GDM1 (cell line): Measurements from ENCODE around the gene NTSR1.

ENCODE experiments used
- DNase-seq: peaks from one replicate; lab custom pipeline; 2025; lab: John Stamatoyannopoulos, UW

The NTSR1 gene

DNA sequence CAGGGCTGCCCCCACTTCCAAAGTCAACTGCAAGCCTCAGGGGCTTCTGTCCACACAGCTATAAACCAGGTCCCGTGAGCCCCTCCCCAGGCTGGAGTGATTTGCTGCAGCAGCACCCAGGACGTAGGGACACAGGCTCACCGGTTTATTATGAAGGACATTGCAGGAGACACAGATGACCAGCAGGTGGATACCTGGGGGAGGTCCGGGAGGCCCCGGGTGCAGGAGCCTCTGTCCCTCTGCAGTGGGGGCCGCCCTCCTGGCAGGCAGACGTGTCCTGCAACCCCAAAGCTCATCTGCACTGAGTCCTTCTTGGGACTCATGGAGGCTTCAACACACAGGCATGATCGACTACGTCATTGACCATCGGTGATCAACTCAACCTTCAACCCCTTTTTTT lies 14.5 kb upstream of the NTSR1 start:
- no peak for DNase-seq

- DNase-seq = no peak
These were observed 13.8 kb upstream of the NTSR1 start for GRCh38 chr20:62694868-62695267.

GRCh38 chr20:62695448-62696414 lies 12.9 kb upstream of the NTSR1 start:
- DNase-seq = no peak

DNA sequence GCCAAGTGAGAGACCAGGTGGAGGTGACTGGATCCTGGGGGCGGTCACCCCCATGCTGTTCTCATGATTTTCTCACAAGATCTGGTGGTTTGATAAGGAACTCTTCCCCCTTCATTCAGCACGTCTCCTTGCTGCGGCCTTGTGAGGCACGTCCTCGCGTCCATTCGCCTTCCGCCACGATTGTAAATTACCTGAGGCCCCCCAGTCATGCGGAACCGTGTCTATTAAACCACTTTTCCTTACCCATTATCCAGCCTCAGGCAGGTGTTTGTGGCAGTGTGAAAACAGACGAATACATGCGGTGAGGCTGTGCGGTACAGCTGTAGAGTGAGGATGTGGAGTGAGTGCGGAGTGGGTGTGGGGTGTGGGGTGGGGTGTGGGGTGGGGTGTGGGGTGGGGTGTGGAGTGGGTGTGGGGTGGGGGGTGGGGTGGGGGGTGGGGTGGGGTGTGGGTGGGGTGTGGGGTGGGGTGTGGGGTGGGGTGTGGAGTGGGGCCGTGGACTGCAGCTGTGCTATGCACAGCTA lies 12.1 kb upstream of the NTSR1 start:
- DNase-seq = no peak

DNA sequence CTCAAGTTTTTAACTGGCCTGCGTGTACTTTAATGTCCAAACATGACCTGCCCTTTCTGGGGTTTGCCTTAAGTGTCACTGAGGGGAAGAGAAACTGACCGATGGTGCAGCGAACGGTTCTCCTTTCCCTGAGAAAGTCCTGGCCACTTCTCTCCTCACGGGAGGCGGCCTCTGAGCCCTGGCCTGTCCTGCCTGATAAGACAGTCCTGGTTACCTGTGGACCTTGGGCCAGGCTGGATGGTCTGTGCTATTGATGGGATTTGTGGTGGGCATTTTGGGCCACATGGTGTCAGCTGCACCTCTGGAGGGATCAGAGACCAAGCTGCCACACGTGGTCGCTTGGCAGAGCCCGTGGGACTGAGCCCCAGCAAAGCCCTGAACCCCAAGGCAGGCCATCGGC lies 11.6 kb upstream of the NTSR1 start:
- no peak for DNase-seq

DNA sequence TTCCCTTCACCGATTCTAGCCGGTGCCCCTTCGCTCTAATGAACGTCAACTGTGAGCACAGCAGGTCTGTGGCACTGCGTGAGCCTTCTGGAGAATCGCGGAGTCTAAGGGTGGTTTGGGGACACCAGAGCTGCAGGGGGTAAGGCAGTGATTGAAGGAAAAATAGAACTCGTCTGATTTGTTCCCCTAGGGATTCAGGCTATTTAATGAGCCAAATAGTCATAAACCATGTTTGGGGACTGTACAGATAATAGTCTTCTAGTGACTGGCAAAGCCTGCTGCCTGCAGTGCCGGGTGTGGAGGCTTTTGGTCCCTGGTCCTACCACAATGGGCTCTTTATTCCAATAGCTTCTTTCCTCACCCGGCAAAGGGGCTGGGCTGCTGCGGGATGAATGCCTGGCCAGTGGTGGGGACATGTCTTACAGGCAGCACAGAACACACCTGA lies 11.1 kb upstream of the NTSR1 start:
- no peak for DNase-seq

GRCh38 chr20:62698231-62698630 lies 10.4 kb upstream of the NTSR1 start:
- DNase-seq = no peak

DNA sequence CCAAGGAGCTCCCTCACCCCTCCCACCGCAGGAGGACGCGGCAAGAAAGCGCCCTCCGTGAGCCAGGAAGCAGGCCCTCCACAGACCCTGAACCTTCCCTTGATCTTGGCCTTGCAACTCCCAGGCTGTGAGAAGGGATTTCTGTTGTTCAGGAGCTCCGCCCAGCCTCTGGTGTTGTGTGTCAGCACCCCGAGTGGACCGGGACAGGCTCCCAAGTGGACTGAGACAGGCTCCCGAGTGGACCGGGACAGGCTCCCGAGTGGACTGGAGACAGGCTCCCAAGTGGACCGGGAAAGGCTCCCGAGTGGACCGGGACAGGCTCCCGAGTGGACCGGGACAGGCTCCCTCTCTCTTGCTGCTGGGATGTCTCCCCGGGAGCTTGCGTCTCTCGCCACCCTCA lies 9.3 kb upstream of the NTSR1 start:
- DNase-seq = no peak

DNA sequence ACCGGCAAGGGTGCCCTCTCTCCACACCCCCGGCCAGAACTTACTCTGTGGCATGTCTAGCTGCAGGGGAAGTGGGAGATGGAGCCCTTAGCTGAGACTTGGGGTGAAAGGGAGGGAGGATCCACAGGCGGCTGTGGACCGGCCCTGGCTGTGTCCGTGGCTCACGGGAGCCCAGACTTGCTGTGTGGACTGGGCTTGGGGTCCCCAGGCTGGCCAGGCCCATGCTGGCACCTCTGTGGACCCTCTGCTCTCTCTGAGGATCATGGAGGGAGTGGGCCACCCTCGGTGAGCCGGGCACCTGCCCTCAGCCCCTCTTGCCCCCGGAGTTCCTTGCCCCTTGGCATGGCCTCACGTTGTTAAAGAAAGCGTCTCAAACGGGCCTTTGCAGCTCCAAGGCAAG lies 8.9 kb upstream of the NTSR1 start:
- no peak for DNase-seq

DNA sequence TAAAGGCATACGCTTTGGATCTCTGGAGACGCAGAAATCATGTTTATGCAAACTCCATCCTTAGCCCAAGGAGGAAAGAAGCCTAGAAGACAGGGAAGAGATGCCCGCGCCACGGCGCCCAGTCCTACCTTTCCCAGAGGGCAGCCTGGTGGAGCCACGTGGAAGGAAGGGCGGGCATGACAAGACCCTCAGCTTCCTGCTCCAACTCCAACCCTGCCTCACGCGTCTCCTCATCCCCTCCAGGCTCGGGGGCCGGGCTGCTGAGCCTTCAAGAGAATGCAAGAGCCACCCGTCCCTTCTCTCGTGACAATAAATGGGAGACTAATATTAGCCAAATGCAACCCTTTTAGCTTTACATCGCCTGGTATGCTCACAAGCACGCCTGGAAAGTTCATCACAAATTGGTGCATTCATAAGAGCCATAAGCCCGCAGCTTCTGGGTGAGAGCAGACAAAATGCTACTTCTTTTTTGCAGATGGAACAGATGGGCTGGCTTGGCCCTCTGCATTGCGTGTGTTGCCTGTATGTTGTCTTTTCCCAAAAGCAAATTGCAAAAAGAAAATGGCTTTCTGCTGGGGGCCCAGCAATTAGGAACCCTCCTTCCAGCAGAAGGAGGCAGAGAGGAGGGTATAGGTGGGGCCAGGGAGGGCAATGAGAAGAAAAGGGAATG lies 8.2 kb upstream of the NTSR1 start:
- DNase-seq = no peak

DNA sequence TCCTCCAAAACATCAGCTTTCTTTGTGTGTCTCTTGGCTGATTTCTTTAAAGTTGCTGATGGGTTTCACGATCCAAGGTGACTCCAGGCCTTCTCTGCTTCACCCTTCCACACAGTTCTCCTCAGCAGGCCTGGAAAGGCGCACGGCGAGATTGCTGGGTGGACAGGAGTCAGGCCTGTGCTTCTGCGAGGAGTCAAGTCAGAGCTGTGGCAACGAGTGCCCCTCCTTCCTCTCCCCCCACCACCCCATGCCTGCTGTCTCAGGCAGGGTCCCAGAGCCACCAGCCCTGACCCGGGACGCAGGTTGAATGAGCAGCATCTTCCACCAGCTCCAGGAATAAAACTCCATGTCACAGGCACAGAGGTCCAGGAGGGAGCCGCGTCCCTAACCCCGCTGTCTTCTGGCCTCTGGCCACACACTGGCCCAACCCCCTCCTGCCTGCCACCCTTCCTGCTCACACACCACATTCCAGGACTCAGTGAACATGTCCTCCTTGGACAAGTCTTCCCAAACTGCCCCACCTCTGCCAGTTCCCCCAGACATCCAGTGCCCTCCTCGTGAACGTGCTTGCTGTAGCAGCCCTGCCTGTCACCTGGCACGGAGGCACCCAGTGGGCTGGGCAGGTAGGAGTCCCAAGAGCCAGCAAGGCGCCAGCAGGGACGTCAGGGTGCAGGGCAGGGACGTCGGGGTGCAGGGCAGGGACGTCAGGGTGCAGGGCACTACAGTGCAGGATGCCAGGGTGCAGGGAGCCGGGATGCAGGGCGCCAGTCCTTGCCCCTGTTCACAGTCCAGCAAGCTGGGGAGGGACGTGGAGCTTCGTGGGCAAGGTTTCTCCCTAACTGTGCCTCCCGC lies 7.2 kb upstream of the NTSR1 start:
- no peak for DNase-seq

DNA sequence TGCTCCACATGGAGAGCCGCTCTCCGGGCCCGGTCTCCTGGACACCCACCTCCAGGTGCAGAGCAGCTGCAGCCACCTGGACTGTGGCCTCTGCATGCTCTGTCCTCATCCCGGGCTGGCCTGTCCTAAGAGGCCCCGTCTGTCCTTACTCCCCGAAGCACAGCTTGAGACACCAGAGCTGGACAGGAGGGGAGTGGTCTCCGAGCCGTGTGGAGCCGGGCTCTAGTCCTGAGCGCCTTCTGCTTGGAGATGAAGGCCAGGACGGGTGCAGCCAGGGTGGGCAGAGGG lies 6.7 kb upstream of the NTSR1 start:
- DNase-seq = no peak

DNA sequence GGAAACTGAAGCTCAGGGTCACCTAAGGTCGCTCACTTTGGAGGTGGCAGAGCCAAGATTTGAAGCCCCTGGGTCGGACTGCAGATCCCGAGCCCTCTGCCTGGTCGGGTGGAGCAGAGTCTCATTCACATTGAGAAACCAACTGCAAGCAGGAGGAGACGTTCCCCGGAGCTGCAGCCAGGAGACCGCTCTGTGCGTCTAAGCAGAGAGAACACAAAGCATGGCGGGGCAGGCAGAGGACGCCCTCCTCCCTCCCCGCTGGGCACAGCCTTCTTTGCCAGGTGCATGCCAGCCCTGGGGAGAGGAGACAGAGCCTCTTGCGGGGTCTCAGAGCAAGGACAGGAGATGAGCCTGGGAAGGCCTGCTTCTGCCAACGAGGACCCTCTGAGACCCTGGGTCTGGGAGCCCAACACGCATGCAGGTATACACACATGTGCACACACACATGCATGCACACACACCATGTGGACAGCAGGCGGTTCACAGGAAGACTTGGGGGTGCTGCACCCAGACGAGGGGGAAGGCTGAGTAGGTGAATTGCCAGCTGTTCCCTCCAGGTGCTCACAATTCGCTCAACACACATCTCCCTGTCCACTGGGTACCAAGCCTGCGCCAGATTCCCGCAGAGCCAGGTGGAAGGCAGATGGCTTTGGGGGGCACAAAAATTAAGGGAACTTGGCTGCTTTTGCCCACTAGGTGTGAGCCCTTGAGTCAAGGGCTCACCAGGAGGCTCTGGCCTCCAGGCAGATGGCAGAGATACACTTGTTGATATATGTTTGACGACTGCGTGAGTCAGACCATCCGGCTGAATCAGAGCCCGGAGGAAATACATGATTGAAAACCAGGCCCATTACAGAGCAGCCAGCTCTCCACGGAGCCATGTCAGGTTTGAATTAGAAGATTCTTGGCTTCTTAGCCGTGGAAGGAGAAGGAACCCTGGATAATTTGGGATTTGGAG lies 5.5 kb upstream of the NTSR1 start:
- DNase-seq = peak; percentile 40

- no peak for DNase-seq
These were observed 4.8 kb upstream of the NTSR1 start for GRCh38 chr20:62703853-62704228.

DNA sequence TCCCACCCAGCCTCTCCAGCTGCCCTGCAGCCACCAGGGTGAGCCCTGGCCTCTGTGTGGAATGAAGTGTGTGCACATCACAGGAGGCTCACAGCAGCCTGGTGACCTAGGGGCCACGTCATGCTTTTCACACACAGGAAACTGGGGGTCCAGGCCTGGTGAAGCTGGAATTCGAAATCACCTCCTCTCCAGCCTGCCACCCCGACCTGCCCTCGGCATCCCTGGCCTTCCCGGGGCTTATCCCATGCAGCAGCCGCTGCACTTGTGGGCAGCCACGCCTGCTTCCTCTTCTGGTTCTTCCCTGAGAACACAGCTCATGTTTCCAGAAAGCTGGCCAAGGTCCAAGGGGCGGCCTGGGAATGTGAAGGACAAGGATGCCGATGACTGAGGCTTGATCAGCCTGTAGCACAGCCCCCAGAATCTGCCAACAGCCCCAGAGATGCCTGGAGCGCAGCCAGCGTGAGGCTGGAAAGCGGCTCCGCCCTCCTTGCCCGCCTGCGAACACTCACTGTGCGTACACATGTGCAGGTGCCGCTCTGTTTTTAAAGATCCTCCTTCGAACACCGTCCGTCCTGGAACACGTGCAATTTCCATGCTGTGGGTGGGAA lies 4.2 kb upstream of the NTSR1 start:
- DNase-seq = no peak

GRCh38 chr20:62705627-62706026 lies 3.0 kb upstream of the NTSR1 start:
- DNase-seq = no peak

DNA sequence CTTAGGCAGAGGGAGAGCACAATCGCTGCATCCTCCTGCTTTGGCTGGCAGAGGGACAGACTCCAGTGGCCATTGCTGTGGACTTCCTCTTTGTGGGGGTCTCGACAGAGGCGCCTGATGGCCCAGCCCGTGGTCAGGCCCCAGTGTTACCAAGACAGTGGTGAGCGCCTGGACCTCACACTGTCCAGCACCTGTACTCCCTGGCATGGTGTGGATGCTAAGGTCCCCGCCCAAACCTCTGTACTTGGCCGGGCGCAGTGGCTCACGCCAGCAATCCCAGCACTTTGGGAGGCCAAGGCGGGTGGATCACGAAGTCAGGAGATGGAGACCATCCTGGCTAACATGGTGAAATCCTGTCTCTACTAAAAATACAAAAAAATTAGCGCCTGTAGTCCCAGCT lies 2.3 kb upstream of the NTSR1 start:
- no peak for DNase-seq

GRCh38 chr20:62706857-62707256 lies 1.8 kb upstream of the NTSR1 start:
- no peak for DNase-seq

DNA sequence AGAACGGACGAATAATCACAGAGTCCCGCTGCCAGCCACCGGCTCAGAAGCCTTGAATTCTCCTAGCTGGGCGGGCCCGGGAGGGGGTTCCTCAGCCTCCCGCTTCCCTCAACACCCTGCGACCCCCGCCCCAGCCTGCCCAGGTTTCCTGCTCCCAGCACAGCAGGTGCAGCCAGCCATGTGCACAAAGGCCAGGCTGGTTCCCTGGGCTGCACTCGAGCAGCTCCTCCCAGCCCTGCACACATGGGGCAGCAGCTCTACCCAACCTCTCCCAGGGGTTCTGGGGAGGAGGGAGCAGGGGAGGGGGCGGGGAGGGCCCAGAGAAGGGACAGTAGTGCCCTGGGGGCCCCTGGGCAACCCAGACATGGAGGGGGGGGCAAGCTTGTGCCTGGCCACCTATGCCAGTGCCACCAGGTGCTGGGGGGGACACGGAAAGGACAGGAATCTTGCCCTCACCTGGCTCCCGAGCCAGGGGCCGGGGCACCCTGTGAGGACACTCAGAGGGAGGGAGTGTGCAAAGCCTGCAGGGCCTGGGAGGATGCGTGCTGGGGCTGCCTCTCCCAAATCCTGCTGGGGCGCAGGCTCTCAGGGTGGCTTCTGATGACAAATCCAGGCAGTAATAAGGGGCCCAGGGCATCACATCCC lies 1.2 kb upstream of the NTSR1 start:
- no peak for DNase-seq

GRCh38 chr20:62707921-62708521 lies 615 bp upstream of the NTSR1 start:
- no peak for DNase-seq
